ENCODE results near the gene KMO.

The KMO gene

DNA sequence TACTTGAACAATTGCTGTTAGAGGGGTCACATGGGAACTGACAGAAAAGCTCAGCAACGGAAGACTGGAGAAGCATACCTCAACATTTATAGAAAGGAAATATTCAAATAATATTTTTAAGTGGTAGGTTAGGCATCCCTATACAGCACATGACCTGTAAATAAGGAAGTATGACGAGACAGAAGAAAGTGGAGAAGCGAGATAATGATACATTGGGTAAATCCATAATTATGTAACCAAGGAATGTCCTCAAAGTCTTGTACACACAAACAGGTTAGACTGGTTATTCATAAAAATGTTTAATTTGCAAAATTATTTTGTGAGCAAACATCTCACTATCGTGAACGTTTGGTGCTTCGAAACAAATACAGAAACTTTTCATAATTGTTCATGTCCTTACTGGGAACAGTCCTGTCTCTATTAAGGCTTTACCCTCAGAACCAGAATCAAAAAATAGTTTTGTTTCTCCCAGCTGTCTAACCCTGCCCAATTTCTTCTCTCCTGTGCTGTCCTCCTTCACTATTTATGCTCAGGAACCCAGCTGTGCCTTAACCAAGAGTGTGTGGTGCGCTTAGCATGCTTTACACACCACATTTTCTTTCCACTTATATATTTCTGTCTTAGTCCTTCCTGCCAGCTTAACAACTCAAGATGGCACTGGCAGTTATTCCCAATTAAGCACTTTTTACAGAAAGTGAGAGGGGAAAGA is 10.2 kb downstream of the KMO start:
- DNase-seq = no peak

DNA sequence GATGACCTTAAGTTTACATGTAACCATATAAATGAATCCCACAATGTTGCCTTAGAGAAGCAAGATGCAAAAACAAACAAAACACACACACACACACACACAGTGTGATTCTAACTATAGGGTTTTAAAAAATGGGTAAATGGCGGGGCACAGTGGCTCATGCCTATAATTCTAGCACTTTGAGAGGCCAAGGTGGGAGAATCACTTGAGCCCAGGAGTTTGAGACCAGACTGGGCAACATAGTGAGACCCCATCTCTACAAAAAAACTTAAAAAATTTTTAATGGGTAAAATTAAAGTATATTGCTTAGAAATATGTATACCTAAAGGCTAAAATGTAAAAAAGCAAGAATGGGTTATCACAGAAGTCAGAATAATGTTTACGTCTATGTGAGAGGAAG is 15.8 kb downstream of the KMO start:
- no peak for DNase-seq

DNA sequence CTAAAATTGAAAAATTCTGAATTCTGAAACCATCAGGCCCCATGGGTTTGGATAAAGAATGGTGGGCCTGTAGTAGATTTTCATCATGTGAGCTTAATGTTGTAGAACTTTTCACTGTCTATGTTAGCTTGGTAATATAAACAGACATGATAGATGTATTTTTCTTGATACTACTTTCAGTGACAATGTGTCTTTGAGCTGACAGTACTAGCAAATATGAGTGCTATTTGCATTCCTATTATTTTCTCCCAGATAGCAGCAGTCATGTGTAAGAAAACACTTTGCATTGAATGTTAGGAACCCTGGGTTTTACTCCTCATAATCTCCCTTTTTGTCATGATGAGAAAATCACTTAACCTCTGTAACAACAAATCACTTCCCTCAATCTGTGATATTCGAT is 18.1 kb downstream of the KMO start:
- no peak for DNase-seq

DNA sequence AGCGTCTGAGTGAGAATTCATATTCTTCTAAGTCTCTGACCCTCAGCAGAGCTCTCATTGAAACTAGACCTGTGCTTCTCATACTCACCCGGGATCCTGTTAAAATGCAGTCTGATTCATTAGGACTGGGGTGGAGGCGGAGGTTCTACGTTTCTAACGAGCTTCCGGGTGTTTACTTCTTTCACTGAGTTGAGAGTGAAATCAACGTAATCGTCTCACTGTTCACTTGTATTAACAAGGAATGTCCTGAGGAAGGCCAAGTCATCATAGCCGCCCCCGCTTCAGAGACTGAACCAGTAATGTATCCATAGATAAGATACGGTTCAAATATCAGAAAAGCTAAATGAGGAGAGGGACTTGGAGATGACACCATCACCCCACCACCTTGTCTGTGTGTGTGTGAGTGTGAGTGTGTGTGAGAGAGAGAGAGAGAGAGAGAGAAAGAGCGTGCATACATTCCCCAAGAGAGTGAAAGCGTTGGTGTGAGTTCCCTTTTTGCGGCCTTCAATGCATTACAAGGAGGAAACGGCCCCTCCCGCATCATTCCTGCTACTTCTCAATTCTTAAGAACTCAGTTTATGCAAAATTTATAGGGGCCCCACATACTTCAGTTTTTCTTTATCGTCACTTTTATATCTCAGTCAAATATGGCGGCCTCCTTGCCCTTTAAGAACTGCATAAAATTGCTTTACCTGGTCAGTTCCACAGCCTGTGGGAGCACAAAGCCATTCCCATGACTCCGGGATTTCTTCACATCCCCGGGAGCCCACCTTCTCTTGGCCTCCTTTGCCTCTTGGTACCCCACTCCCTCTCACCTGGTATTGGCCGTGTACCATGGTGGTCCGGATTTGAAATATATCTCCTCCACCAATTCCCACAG is 19.8 kb downstream of the KMO start:
- no peak for DNase-seq

DNA sequence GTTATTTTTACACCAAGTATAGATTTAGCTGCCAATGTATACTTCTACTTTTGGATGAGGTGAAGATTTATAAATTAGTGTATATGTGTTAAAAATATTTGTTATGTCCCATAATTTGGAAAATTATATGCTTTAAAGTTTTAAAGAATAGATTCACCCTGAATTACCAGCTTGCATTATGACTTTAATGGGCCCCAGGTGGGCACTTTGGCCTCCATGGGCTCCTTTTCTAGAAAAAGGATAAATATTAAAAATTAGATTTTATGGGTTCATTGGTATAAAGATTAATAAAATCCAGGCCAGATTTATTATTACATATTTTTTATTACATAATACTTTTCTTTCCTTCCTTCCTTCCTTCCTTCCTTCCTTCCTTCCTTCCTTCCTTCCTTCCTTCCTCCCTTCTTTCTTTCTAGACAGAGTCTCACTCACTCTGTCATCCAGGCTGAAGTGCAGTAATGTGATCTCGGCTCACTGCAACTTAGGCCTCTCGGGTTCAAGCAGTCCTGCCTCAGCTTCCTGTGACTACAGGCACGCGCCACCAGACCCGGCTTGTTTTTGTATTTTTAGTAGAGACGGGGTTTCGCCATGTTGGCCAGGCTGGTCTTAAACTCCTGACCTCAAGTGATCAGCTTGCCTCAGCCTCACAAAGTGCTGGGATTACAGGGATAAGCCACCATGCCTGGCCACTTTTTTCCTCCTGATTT is 21.9 kb downstream of the KMO start:
- DNase-seq = no peak

DNA sequence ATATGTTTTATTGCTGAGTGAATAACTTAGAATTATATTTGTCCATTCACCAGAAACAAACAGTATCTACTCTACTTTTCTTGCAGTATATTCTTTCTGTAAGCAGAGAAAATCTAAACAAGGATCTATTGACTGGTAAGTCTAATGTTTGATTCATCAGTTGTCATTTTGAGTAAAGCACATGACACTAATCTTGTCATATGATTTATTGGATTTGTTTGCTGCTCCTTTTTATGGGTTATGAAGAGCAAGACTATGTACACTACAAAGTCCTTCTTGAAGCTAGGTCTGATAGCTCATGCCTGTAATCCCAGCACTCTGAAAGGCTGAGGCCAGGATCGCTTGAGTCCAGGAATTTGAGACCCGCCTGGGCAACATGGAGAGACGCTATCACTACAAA is 23.3 kb downstream of the KMO start:
- DNase-seq = no peak

DNA sequence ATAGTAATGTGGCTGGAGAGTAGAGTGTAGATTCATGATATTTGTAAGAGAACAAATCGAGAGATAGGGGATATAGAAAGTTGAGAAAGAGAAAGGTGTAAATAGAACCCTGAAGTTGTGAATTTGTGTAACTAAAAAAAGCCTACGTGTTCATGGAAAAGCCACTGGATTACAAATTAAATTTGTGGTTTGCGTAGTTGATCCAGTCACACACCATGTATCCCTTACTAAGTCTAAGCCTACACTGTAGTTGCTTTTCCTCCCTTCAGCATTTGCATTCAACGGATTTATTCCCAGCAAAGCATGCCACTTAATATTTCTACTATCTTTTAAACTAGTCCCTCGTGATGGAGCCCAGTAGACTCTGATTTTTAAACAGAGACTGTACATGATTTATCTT is 24.9 kb downstream of the KMO start:
- no peak for DNase-seq

DNA sequence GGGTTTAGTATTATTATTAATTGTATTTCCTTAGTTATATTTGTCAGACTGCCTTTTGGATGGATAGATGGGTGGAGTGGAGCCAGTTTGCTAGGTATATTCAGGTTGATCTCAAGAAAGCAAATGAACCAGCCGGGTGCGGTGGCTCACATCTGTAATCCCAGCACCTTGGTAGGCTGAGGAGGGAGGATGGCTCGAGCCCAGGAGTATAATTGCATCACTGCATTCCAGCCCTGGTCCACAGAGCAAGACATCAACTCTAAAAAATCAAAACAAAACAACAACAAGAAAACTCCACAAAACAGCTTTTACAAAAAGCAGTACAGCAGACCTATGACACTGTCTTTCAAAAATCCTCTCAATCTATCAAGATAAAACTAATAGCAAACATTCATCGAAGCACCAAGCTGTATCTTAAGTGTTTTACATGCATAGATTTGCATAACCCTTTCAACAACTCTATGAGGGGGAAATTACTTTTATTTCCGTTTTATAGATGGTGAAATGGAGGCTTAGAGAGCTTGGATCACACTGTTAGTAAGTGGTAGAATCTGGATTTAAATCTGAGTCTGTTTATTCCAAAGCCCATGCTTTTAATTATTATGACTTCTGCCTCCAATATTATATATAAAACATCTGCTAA is 25.5 kb downstream of the KMO start:
- DNase-seq = no peak

DNA sequence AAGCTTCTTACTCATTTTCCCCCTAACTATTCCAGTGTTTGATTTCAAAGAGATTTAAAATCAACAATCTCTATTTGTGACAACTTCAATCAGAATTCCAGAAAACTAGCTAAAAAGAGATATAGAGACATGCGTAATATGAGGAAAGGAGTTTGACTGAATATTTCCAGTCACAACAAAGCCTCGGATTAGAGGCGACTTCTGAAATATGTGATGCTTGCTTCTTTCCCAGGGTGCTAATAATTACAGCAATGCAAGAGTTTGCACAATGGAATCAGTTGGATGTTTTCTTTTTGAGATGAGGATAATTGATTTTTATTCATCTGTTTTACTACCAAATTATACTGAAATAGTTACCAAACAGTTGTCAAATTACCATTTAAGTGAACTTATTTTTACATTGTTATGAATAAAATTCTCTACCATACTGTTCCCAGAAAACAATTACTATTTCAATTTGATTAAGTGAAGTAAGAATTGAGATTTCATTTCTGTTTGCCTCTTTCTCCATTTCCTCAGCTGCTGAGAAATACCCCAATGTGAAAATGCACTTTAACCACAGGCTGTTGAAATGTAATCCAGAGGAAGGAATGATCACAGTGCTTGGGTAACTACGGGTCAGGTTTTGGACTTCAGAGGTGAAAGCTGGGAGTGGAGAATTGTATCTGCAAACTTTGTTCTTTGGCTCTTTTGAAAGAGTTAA is 28.1 kb downstream of the KMO start:
- no peak for DNase-seq

DNA sequence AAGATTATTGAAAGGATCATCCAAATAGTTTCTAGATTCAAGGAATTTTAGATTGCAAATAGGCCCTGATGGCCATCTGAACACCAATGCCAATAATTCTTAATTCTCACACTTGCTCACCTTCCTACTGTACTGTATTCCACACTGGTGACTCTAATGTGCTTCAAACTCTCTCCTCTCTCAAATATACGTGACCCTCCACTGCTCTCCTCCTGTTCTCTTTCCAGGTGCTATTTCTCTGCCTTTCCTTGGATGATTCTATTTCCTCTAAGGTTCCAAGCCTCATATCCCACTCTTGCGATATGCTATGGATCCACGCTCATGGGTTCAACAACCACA is 28.6 kb downstream of the KMO start:
- DNase-seq = no peak

DNA sequence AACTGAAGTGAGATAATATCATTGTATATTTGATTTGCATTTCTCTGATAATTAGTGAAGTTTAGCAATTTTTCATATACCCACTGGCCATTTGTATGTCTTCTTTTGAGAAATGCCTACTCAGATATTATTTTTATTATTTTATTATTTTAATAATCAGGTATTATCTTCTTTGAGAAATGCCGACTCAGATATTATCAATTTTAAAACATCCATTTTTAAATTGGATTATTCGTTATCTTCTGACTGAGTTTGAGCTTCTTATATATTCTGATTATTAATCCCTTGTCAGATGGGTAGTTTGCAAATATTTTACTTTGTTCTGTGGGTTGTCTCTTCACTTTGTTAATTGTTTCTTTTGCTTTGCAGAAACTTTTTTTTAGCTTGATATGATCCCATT is 37.7 kb downstream of the KMO start:
- no peak for DNase-seq

DNA sequence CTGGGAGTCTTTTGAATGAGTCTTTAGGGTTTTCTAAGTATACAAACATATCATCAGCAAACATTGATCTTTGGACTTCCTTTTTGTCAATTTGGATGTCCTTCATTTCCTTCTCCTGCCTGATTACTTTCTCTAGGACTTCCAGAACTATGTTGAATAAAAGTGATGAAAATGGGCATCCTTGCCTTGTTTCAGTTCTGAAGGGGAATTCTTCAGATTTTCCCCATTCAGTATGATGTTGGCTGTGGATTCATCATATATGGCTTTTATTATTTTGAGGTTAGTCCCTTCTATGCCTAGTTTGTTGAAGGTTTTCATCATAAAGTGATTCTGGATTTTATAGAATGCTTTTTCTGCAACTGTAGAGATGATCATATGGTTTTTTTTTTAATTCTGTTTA is 42.0 kb downstream of the KMO start:
- no peak for DNase-seq

DNA sequence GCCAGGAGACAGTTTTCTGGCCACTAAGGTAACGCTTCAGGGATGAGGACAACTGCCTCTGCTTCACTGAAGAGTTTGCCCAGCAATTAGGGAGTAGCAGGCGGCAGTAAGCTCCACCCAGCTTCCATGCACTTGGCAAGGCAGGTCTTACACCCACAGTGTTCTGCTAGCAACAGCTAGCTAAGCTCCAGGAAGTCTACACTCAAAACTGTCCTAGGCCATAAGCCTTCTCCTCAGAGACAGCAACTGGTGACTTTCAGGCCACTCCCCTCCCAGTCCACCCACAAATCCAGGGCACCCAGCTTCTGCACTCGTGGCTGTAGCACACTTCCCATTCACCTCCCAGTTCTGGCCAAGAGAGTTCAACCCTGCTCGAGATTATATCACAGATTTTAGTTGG is 47.3 kb downstream of the KMO start:
- DNase-seq = no peak

DNA sequence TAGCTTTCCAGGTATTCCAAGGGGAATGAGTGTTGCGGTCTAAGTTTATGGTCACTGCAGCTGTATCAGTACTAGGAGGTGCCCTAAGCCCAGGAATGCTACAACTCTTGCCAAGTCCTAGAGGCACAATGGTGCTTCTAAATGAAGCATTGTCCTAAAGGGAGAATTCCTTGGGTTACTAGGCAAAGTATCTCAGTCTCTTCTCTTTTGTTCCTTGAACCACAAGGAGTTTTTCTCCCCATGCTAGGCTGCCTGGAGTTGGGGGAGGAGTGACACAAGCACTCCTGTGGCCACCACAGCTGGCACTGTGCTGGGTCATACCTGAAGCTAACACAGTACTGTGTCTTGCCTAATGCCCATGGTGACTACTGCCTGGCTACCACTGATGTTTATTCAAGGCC is 50.7 kb downstream of the KMO start:
- DNase-seq = no peak

DNA sequence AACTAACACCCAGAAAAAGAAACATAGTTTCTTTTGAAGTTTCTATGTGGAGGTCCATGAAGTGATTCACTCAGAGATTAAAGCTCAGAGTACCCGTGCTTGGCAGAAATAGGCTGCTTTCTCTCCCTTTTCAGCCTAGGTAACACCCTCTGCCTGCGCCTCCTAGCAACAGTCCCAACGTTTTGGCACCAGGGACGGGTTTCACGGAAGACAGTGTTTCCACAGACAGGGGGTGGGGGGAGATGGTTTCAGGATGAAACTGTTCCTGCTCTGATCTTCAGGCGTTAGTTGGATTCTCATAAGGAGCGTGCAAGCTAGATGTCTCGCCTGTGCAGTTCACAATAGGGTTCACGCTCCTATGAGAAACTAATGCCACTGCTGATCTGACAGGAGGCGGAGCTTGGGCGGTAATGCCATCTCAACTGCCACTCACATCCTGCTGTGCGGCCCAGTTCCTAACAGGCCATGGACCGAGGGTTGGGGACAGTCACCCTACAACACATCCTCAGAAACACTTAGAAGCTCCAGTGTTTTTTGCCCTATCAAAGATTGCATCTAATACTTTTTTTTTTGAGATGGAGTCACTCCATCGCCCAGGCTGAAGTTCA is 54.8 kb downstream of the KMO start:
- DNase-seq = no peak

DNA sequence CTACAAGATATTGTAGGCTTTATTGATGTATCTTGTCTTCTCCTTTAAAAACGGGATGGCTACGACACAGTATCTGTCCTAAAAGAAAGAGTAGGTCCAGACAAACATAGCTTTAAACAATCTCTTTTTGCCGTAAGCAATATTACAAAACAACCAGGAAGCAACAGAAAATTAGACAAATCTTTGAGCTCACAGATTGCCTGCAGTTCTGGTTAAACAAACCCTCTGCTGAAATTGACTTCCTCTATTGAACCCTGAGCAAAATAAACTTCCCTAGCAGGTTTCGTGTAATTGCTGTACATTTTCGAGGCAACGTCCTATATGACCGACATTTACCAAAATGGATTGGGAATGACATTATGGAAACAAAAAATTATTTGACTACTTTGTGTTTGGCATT is 57.3 kb downstream of the KMO start:
- no peak for DNase-seq

DNA sequence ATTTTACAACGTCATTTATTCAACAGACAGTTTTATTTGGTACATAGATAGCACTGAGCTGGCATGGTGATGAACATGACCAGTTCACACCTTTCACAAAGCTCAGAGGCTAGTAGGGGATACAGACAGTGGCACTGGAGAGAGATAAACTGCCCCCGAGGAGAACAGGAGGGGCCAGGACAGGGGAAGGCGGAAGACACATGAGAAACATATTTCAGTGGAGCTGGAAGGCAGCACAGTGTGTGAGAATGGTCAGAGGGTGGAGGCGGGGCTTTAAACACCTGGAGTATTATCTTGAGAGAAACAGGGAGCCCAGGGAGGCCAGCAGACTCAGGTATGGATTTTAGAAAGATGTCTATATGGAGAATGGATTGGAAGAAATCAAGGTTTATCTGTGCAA is 58.5 kb downstream of the KMO start:
- DNase-seq = no peak

DNA sequence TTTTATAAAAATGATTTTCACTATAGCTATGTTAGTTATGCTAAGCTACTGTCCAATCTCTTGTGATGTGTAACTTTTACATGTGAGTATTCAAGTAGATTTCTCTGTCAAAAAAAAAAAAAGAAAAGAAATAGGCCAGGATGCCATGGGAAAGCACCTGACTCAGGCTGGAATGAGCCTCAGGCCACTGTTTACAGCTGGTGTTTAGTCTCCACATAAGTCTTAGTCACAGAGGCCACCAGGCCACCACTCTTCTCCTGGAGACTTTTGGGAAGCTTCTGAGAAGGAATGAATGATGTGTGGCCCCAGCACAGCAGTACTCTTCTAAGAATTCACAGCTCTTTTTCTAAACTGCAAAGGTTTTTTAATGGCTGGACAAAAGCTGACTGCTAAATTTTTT is 59.1 kb downstream of the KMO start:
- peak in 1 of 2 experiments; percentile 33 for DNase-seq

DNA sequence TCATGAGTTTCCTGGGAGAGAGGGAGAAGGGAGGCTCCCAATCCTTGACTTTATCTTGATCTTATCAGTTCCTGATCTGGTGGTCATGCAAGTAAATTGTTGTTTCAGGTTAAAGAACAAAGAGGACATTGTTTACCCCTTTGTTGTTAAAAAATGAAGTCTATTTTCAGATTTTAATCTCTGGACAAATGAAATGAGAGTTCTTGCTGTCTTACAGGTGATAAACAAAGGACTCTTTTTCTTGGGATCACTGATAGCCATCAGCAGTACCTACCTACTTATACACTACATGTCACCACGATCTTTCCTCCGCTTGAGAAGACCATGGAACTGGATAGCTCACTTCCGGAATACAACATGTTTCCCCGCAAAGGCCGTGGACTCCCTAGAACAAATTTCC is 59.6 kb downstream of the KMO start:
- DNase-seq = no peak

DNA sequence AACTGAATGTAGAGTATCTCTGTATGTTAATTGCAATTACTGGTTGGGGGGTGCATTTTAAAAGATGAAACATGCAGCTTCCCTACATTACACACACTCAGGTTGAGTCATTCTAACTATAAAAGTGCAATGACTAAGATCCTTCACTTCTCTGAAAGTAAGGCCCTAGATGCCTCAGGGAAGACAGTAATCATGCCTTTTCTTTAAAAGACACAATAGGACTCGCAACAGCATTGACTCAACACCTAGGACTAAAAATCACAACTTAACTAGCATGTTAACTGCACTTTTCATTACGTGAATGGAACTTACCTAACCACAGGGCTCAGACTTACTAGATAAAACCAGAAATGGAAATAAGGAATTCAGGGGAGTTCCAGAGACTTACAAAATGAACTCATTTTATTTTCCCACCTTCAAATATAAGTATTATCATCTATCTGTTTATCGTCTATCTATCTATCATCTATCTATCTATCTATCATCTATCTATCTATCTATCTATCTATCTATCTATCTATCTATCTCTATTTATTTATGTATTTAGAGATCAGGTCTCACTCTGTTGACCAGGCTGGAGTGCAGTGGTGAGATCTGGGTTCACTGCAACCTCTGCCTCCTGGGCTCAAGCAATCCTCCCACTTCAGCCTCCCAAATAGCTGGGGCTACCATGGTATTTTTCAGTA is 60.2 kb downstream of the KMO start:
- no peak for DNase-seq

DNA sequence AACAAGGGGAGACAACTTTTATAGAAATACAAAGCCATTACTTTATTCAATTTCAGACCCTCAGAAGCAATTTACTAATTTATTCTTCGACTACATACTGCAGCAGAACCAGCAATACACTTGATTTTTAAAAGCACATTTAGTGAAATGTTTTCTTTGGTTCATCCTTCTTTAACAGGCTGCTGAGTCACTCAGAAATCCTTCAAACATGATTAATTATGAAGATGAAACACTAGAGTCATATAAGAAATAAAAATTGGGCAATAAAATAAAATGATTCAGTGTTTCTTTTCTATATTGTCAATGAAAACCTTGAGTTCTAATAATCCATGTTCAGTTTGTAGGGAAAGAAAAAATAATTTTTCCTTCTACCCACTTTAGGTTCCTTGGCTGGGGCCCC is 61.0 kb downstream of the KMO start:
- DNase-seq = no peak

DNA sequence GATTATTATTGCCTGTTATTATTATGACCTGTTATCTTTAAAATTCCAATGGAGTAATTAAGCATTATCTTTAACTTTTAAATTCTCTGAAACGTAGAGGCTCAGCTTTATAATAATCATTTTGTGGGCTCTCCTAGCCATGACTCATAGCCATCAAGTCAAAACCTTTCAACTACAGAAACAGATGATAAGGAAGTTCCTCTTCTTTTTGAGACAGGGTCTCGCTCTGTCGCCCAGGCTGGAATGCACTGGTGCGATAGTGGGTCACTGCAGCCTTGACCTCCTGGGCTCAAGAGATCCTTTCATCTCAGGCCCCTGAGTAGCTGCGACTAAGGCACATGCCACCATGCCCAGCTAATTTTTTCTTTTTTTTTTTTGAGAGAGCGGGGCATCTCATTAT is 64.5 kb downstream of the KMO start:
- DNase-seq = no peak
